ENCODE measurements around the gene PRPF40A.

PRPF40A gene

GRCh38 chr2:152613235-152613634 is 104.0 kb downstream of the PRPF40A start:
- DNase-seq, result no peak

DNA sequence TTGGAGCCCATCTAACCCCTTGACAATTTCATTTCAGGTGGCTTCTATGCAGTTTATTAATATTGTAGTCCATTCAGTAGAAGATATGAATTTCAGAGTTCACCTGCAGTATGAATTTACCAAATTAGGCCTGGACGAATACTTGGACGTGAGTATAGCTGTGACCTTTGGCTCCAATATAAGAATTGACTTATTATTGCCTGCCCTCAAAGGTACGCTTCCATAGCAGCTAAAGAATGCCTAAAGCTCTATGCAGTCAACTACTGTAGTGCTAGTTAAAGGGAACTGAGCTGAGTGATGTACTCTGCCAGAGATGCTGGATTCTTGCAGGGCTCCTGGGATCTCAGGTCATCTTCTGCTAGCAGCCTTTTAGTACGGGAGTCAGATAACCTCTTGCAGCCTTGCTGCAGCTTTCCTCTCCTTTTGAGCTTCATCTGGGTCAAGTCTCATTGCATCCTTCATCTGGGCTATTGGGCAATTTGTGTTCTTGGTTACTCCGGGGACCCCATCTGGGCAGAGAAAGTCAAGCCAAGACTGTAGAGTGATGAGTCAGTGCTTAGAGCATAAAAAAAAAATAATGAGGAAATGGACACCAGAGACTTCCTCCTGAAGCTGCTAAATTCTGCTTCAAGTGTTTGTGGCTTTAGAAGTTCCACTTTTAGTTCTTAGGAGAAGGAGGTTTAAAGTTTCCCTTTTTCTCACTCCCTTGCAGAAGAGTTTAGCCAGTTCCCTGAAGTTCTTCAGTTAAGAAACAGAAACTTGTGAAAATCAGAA is 105.6 kb downstream of the PRPF40A start:
- no peak for DNase-seq

- no peak for DNase-seq
Observed at GRCh38 chr2:152609699-152610098, 107.6 kb downstream of the PRPF40A start.

DNA sequence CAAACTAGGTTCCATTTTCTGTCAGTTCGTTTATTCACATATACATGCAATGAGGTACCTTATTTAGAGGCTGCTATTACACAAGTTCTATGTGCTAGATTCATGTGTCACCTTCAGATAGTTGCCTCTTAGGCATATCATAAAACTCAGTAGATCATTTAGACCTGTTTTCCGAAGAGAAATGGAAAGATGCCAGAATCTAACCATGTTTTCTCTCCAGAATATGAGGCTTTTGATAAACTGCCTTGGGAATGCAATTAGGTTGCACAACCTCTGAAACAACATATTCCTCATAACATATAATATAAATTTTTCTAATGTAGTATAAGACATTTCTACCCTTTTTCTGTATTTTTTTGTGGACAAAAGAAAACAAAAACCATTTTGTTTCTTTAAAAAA is 108.1 kb downstream of the PRPF40A start:
- DNase-seq, result no peak

DNA sequence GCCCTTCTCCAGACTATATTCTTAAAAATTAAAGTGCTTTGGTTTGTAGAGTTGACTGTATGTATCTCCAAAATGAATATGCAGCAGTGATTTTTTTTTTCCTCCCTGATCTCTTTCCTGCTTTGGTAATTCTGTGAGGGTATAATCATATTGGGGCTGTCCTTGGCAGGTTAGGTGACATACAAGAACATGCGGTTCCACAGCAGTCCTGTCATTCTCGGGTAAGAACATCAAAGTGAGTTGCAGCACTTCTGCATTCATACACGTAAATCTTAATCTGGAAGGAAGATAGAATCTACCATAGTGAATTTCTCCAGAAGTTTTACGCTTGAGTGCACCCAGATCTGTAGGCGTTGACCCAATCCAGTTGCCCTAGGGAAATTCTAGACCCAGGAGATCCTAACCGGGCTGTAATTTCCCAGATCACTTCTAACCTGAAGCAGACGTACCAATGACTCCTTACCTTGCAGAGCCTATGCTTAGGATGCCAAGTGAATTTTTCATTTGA is 109.4 kb downstream of the PRPF40A start:
- no peak for DNase-seq

- no peak for DNase-seq
Observed at GRCh38 chr2:152606941-152607340, 110.3 kb downstream of the PRPF40A start.

DNA sequence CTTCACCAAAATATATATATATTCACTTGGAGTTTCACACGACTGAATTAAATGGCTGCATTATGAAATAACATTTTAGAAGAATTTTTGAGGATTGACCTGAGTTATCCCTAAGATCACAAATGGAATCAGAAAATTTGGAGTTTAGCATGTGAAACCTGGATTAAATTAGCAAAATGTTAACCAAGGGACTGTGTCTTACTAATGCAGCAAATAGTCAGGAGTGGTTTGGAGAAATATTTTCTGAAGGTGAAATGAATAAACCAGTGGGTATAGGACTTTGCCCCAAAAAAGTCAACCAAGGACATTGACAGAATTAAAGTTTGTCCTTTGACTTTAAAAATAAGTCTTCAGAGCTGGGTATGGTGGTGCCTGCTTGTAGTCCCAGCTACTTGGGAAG is 111.2 kb downstream of the PRPF40A start:
- no peak for DNase-seq

GRCh38 chr2:152603166-152603565 is 114.1 kb downstream of the PRPF40A start:
- no peak for DNase-seq

GRCh38 chr2:152602750-152603149 is 114.5 kb downstream of the PRPF40A start:
- DNase-seq, result no peak
